NCI-H1694 (cell line): Measurements from ENCODE around the gene BANF2.
A peak's percentile ranks its signal among the peaks of the same experiment; 100 is the strongest.
"Not testable (repeated sequence)": the region's sequence is repeated elsewhere in the genome, so short reads cannot be mapped to it uniquely, and the experiment has no call there.

ENCODE experiments used
- DNase-seq: peaks from one replicate; lab custom pipeline; 2025; lab: John Stamatoyannopoulos, UW

Gene BANF2

DNA sequence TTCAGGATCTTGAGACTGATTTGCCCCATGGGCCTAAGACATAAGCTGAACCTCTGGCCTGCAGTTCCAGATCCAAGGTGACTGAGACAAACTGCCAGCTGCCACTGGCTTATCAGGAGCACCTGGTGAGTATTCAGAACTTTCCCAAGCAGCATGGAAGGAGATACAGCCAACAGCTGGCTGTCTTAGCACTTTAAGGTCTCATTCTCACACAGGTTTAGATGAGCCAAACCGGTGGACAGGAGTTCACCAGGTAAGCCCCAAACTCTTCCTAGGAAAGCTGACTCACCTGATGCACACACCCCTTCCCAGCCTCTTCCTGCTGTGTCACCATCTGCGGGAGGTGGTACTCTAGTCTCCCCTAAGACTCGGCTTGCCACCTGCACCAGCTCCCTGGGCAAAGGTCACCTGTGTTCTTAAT is at the start of gene BANF2:
Gene BANF2 (plus strand): TSS at position 36 of the 421 bp plus-strand sequence. CDS start 25,060 bp downstream, outside the sequence.
- no peak for DNase-seq

DNA sequence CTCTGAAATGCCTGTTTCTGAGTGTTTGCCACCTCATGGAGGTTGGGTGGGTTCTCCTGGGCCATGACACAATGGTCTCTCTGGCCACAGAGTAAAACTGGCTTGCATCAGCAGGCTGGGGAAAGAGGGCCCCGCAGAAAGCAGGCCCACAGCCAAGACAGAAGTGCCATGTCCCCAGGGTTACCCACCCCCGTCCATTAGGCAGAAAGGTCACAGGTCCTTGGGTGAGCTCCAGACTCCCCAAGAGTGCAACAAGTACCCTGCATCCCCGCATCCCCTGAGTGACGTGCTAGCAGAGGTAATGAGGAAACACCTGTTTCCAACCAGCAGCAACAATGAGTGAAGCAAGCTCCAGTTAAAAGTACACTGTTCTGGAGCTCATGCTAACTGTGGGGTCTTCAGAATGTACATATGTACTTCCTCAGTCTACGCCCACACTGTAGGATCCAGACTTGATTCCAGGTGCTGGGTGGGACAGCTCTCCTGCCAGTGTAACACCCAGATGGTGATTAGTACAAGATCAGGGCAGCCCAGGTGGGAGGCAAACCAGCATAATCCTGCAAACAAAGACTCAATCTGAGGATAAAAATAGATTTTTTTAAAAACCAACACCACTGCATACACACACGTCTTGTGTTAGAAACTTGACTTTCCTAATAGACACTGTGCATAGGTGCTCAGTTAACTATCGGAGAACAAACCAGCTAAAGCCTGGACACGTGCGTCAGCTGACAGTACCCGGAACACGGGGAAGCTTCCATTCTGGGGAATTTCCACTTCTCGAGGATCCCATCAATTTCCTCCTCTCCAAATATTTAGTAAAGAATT is 49.3 kb upstream of the BANF2 start:
- no peak for DNase-seq

GRCh38 chr20:17651129-17651759 is 48.5 kb upstream of the BANF2 start:
- DNase-seq = no peak

- DNase-seq = peak; percentile 28
Observed at GRCh38 chr20:17651760-17652388, 47.9 kb upstream of the BANF2 start.

GRCh38 chr20:17652411-17652810 is 47.4 kb upstream of the BANF2 start:
- no peak for DNase-seq

- DNase-seq = no peak
Observed at GRCh38 chr20:17653835-17654648, 45.7 kb upstream of the BANF2 start.

DNA sequence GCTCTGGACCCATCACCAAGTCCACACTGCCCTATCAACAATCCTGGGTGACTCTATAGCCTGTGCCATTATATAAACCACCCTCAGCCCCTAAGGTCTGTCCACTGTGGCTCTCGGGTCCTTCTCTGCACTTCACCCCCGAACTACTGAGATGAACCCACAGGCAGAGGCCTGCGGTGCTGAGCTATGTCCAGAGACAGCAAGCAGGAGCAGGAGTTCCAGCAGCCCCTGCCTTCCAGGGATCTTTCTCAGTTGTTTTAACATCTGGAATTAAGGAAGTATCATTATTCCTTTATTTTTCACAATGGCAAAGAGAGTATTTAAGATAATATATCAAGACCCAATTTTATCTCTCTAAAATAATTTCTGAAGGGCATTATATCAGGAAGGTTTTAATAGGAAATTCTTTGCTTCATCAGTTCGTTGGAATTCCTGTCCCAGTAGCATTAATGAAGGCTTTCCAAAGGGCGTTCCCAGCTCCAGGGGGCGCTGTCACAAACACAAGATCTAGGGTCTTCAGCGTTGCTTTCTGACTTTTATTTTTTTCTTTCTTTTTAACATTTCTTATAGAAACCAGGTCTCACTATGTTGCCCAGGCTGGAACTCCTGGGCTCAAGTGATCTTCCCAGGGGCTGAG is 45.0 kb upstream of the BANF2 start:
- DNase-seq = no peak

DNA sequence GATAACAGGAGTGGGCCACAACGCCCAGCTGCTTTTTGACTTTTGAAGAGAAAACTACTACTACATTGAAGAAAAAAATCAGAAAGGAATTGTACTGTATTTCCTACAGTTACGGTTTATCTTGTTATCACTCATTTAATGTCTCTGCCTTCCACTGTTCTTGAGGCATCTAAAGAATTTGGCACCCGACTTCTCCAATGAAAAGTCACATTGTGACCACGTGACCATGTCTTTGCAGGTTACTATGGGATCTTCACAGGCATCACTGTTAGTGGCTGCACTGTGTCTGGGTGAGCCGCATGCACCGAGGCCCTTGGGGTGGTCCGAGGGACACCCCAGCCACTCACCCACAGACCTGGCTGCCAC is 44.5 kb upstream of the BANF2 start:
- no peak for DNase-seq

DNA sequence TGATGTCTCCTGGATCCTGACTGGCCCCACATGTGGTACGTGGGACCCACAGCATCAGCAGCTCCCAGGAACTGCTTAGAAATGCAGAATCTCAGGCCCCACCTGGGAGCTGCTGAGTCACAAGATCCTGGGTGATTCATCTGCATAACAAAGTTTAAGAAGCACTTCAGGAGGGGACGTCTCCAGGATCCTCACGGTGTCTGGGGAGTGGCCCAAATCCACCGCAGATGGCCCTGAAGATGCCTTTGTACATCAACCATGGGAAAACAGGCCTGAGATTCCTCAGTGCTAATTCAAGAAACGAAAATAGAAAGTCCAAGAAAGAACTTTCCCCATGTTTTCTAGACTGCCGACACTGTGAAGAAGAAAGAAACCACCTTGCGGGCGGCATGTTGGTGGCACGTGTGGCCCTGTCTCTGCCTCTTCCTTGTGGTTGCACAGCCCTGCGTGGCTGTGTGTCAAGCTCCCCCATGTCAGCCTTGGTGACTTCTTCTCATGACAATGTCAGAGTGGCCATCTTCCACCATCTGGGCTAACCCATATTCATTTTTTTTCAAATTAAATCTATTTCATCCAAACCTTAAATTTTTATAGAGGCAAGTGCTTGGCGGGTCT is 43.8 kb upstream of the BANF2 start:
- DNase-seq = no peak

DNA sequence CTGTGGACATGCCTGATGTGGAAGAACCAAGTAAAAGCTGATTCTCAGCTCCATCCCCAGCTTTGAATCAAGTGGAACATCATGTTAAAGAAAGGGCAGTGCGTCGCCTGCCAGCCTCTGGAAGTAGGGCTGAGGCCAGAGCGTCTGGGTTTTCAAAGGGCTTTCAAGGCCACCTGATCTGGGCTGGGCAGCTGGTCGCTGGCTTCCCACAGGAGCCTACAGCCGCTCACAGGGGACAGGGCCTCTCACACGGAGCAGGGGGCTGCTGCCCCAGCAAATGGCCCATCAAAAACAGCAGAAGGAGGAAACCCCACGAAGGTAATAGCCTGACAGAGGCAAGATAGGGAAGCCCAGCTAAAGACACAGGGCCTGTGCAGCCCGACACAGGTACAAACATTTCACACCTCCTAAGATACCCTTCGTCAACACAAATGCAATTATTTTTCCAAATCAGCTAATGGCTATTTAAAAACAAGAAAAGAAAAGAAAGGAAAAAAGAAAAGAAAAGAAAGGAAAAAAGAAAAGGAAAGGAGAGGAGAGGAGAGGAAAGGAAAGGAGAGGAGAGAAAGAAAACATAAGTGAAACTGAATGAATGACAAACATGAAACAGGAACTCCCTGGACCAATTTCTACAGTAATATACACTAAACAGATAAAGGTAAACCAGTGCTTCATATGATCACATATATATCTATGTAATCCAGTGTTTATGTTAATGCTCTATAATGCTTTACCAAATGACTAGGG is 42.5 kb upstream of the BANF2 start:
- no peak for DNase-seq

GRCh38 chr20:17657898-17658647 is 41.7 kb upstream of the BANF2 start:
- DNase-seq = no peak

- DNase-seq = no peak
Observed at GRCh38 chr20:17658648-17658993, 41.1 kb upstream of the BANF2 start.

DNA sequence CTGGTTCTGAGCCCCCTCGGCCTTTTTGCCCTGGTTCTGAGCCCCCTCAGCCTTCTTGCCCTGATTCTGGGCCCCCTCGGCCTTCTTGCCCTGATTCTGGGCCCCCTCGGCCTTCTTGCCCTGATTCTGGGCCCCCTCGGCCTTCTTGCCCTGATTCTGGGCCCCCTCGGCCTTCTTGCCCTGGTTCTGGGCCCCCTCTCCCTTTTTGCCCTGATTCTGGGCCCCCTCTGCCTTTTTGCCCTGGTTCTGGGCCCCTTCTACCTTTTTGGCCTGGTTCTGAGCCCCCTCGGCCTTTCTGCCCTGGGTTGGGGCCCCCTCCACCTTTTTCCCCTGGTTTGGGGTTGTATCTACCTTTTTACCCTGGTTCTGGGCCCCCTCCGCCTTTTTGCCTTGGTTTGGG is 40.4 kb upstream of the BANF2 start:
- DNase-seq = not testable (repeated sequence)

DNA sequence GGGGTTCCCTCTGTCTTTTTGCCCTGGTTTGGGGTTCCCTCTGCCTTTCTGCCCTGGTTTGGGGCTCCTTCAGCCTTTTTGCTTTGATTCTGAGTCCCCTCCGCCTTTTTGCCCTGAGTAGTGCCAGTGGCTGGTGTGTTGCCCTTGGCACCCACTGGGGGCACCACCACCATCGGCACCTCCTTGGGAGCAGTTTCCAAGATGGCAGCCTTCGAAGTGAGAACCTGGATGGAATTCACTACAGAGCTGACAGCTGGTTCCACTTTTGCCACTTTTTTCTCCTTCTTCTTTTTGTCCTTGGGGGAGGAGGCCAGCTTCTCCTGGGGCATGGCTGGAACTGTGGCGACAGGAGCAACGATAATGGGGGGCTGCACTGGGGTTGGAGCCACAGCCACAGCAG is 40.0 kb upstream of the BANF2 start:
- no peak for DNase-seq

GRCh38 chr20:17660667-17661066 is 39.1 kb upstream of the BANF2 start:
- DNase-seq = no peak

DNA sequence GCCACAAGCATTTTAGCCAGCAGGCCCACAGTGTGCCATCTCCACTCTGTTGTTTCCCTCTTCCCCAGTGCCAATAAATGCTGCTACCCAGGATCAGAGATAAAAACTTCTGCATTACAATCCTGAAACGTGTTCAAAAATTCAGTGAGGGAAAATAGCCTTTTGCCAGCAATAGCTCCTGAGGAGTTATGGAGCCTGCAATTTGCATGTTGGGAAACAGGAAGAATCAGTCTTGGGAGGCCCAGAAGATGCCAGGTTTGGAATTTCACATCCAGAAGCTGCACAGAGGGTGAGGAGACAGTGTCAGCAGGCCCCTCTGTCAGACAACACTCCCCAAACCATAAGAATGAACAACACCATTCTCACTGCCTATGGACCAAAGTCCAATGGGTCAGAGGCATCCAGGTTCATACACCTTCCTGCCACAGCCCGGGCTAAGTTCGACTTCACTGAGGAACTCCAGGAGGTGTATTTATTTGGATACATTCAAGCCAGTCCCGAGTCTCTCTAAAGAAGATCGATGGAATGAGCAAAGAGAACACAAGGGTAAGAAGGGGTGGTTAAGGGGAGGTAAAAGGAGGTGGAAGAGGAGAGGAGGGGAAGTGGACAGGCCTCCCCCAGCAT is 38.5 kb upstream of the BANF2 start:
- DNase-seq = no peak

- no peak for DNase-seq
Observed at GRCh38 chr20:17662333-17663039, 37.3 kb upstream of the BANF2 start.

DNA sequence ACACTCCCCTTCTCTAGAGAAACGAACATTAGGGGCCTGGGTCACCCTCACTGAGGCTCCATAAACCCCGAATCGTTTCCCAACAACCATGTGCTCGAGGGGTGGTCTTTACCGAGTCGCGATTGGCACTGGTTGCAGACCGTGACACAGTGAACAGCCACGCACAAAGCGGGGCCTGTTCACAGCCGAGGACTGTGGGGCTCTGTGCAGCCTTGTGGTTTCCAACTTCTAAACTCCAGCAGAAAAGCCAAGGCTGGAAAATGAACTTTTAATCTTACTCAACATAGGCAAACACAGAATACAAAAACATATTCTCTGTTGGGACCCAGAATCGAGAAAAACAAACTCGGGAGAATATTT is 36.7 kb upstream of the BANF2 start:
- DNase-seq = no peak

DNA sequence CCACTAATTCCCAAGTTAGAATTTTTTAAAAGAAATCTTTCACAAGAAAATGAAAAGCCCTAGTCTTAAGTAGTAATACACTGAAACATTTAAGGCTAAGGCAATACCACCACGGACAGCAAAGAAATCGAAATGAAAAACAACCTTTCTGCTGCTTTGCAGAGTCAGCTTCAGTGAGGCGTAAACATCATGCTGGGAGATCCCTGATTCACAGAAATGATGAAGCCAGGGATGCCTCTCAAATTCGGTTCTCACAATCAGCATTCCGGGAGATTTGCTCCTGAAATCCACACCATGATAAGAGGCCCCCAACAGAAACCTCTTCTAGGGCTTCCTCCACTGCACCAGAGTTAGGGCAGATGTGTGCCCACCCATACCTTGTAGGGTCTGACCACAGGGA is 36.3 kb upstream of the BANF2 start:
- no peak for DNase-seq
